HEK293 (cell line): ENCODE data around the gene LRRC75A.
A peak's percentile ranks its signal among the peaks of the same experiment; 100 is the strongest.

Source experiments
- BCL6B ChIP-seq: fragments of 450-650 bp; formaldehyde crosslinking; IDR thresholded peaks from 2 replicates; pipeline ENCODE4 v1.5.1; 2017; ENCODE audit warnings: missing biosample characterization, missing genetic modification characterization
- GFI1B ChIP-seq: fragments of 450-650 bp; formaldehyde crosslinking; IDR thresholded peaks from 2 replicates; pipeline ENCODE4 v1.5.1; 2016; ENCODE audit warnings: missing biosample characterization, missing genetic modification characterization
- HOXC10 ChIP-seq: sonication (generic); formaldehyde crosslinking; IDR thresholded peaks from 2 replicates; pipeline ENCODE4 v1.8.1; 2023; ENCODE audit warnings: mild to moderate bottlenecking, missing genetic modification reagents
- KLF1 ChIP-seq: fragments of 450-650 bp; formaldehyde crosslinking; IDR thresholded peaks from 2 replicates; pipeline ENCODE4 v1.5.1; 2016; ENCODE audit warnings: missing biosample characterization, missing genetic modification characterization
- PRDM2 ChIP-seq: fragments of 450-650 bp; formaldehyde crosslinking; IDR thresholded peaks from 2 replicates; pipeline ENCODE4 v1.5.1; 2016; ENCODE audit warnings: missing biosample characterization, missing genetic modification characterization, borderline replicate concordance
- RBAK ChIP-seq: fragments of 450-650 bp; formaldehyde crosslinking; IDR thresholded peaks from 2 replicates; pipeline ENCODE4 v1.5.1; 2016; ENCODE audit warnings: missing biosample characterization, missing genetic modification characterization
- SALL2 ChIP-seq: fragments of 450-650 bp; formaldehyde crosslinking; IDR thresholded peaks from 2 replicates; pipeline ENCODE4 v1.5.0; 2017; ENCODE audit warnings: missing biosample characterization, mild to moderate bottlenecking, missing genetic modification characterization, borderline replicate concordance
- WT1 ChIP-seq: fragments of 450-650 bp; formaldehyde crosslinking; IDR thresholded peaks from 2 replicates; pipeline ENCODE4 v1.5.1; 2016; ENCODE audit warnings: missing biosample characterization, missing genetic modification characterization
- YY2 ChIP-seq: fragments of 450-650 bp; formaldehyde crosslinking; IDR thresholded peaks from 2 replicates; pipeline ENCODE4 v1.5.1; 2016; ENCODE audit warnings: missing biosample characterization, missing genetic modification characterization
- ZBTB26 ChIP-seq: fragments of 450-650 bp; formaldehyde crosslinking; optimal IDR thresholded peaks from 2 replicates; pipeline ENCODE3; 2016; ENCODE audit warnings: missing biosample characterization, mild to moderate bottlenecking, missing genetic modification characterization
- ZFP37 ChIP-seq: fragments of 450-650 bp; formaldehyde crosslinking; IDR thresholded peaks from 2 replicates; pipeline ENCODE4 v1.5.1; 2016; ENCODE audit warnings: missing biosample characterization, missing genetic modification characterization
- ZNF169 ChIP-seq: fragments of 450-650 bp; formaldehyde crosslinking; IDR thresholded peaks from 2 replicates; pipeline ENCODE4 v1.5.1; 2016; ENCODE audit warnings: missing biosample characterization, missing genetic modification characterization
- ZNF174 ChIP-seq: fragments of 450-650 bp; formaldehyde crosslinking; IDR thresholded peaks from 2 replicates; pipeline ENCODE4 v1.5.0; 2017; ENCODE audit warnings: missing biosample characterization, mild to moderate bottlenecking, missing genetic modification characterization
- ZNF202 ChIP-seq: fragments of 450-650 bp; formaldehyde crosslinking; IDR thresholded peaks from 2 replicates; pipeline ENCODE4 v1.5.1; 2016; ENCODE audit warnings: missing biosample characterization, missing genetic modification characterization, borderline replicate concordance
- ZNF280D ChIP-seq: fragments of 450-650 bp; formaldehyde crosslinking; IDR thresholded peaks from 2 replicates; pipeline ENCODE4 v1.5.1; 2016; ENCODE audit warnings: missing biosample characterization, missing genetic modification characterization
- ZNF302 ChIP-seq: fragments of 450-650 bp; formaldehyde crosslinking; IDR thresholded peaks from 2 replicates; pipeline ENCODE4 v1.5.1; 2016; ENCODE audit warnings: missing biosample characterization, missing genetic modification characterization, low read depth
- ZNF366 ChIP-seq: fragments of 450-650 bp; formaldehyde crosslinking; conservative IDR thresholded peaks from 2 replicates; pipeline ENCODE4 v1.5.1; 2016; ENCODE audit warnings: missing biosample characterization, missing genetic modification characterization
- ZNF391 ChIP-seq: fragments of 450-650 bp; formaldehyde crosslinking; IDR thresholded peaks from 2 replicates; pipeline ENCODE4 v1.5.1; 2016; ENCODE audit warnings: low read depth, missing biosample characterization, missing genetic modification characterization, borderline replicate concordance
- ZNF433 ChIP-seq: fragments of 450-650 bp; formaldehyde crosslinking; IDR thresholded peaks from 2 replicates; pipeline ENCODE4 v1.5.1; 2016; ENCODE audit warnings: missing biosample characterization, missing genetic modification characterization, low read depth
- ZNF510 ChIP-seq: fragments of 450-650 bp; formaldehyde crosslinking; IDR thresholded peaks from 2 replicates; pipeline ENCODE4 v1.5.1; 2018; ENCODE audit warnings: mild to moderate bottlenecking, missing genetic modification characterization, missing biosample characterization; ENCODE audit not compliant: insufficient replicate concordance
- ZNF548 ChIP-seq: fragments of 450-650 bp; formaldehyde crosslinking; IDR thresholded peaks from 2 replicates; pipeline ENCODE4 v1.5.1; 2016; ENCODE audit warnings: missing biosample characterization, missing genetic modification characterization
- ZNF580 ChIP-seq: fragments of 450-650 bp; formaldehyde crosslinking; IDR thresholded peaks from 2 replicates; pipeline ENCODE4 v1.5.1; 2016; ENCODE audit warnings: missing biosample characterization, missing genetic modification characterization
- ZNF776 ChIP-seq: fragments of 450-650 bp; formaldehyde crosslinking; IDR thresholded peaks from 2 replicates; pipeline ENCODE4 v1.5.0; 2017; ENCODE audit warnings: missing biosample characterization, missing genetic modification characterization, borderline replicate concordance
- ZNF830 ChIP-seq: fragments of 450-650 bp; IDR thresholded peaks from 2 replicates; pipeline ENCODE4 v1.5.0; 2018; ENCODE audit warnings: missing biosample characterization, missing genetic modification characterization, low read depth, mild to moderate bottlenecking, moderate library complexity
- TF ChIP-seq, protein P1 (sequence below): fragments of 450-650 bp; formaldehyde crosslinking; IDR thresholded peaks from 2 replicates; pipeline ENCODE4 v1.5.1; 2016; ENCODE audit warnings: missing biosample characterization, missing genetic modification characterization

The LRRC75A gene

DNA sequence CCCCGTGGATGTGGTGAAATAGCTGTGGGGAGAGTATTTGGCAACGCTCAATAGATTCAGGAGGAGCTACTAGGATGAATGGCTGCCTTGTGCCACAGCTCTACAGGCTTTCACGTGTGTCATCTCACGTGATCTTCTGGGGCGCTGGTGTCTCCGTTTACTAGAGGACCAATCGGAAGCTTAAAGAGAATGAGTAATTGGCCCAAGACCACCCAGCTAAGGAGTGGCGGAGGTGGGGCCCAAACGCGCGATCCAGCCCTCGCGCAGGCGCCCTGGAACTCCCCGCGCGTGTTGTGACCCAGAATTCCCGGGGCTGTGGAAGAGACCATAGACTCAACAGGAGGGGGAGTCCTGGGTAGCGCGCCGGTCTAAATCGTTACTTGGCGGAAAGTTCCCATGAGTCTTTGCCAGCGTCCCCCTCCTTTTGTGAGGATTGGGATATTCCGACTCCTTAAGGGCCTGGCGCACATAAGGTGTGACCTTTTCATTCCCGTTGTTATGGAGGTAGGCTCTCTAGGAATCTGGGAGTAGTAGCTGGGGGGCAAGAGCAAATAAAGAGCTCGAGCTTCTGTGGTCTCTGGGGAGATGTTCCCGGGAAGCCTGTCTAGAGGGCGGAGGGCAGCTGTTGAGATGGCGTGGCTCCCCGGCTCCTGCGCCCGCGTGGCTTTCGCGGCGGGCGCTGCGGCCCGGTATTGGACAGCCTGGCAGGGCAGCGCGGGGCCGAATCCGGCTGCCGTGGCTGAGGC is 53.3 kb downstream of the LRRC75A start (continued):
- no peak for TF ChIP-seq ZNF302 (tag by site-specific recombination)
- no peak for TF ChIP-seq ZNF280D
- TF ChIP-seq ZNF433 (tag by site-specific recombination): no peak
- TF ChIP-seq ZNF391 (tag by site-specific recombination): 0 out of 2 replicates have a peak, but pooled peaks have one; percentile 38
- peak; percentile 69 for TF ChIP-seq ZBTB26 (tag by site-specific recombination)
- peak; percentile 98 for TF ChIP-seq BCL6B (tag by site-specific recombination)
- TF ChIP-seq ZNF776 (tag by site-specific recombination): no peak
- TF ChIP-seq ZNF830 (tag by site-specific recombination): no peak
- 0 out of 2 replicates have a peak, but pooled peaks have one; percentile 53 for TF ChIP-seq ZNF580 (tag by site-specific recombination)
- TF ChIP-seq ZNF202: no peak
- peak; percentile 53; the same call in 1 of the 2 replicates for TF ChIP-seq WT1 (tag by site-specific recombination)
- TF ChIP-seq ZNF366 (tag by site-specific recombination): 0 out of 2 replicates have a peak, but pooled peaks have one; percentile 31
- no peak for TF ChIP-seq ZNF548 (tag by site-specific recombination)
- peak; percentile 17 for TF ChIP-seq YY2 (tag by site-specific recombination)
- TF ChIP-seq ZFP37 (tag by site-specific recombination): 0 out of 2 replicates have a peak, but pooled peaks have one; percentile 22
- TF ChIP-seq PRDM2 (tag by site-specific recombination): no peak
- peak; percentile 99 for TF ChIP-seq HOXC10 (CRISPR knock-in tag)
- TF ChIP-seq, protein P1, sequence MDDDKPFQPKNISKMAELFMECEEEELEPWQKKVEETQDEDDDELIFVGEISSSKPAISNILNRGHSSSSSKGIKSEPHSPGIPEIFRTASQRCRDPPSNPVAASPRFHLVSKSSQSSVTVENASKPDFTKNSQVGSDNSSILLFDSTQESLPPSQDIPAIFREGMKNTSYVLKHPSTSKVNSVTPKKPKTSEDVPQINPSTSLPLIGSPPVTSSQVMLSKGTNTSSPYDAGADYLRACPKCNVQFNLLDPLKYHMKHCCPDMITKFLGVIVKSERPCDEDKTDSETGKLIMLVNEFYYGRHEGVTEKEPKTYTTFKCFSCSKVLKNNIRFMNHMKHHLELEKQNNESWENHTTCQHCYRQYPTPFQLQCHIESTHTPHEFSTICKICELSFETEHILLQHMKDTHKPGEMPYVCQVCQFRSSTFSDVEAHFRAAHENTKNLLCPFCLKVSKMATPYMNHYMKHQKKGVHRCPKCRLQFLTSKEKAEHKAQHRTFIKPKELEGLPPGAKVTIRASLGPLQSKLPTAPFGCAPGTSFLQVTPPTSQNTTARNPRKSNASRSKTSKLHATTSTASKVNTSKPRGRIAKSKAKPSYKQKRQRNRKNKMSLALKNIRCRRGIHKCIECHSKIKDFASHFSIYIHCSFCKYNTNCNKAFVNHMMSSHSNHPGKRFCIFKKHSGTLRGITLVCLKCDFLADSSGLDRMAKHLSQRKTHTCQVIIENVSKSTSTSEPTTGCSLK (tag by site-specific recombination): no peak
- TF ChIP-seq KLF1 (tag by site-specific recombination): no peak; the same call in 1 of the 2 replicates
- no peak for TF ChIP-seq ZNF174 (tag by site-specific recombination)
- TF ChIP-seq GFI1B (tag by site-specific recombination): no peak
- no peak for TF ChIP-seq RBAK (tag by site-specific recombination)
- TF ChIP-seq ZNF169: no peak
- no peak for TF ChIP-seq ZNF510
- no peak for TF ChIP-seq SALL2 (tag by site-specific recombination)
